ENCODE results near the gene TMTC4.

TMTC4 gene

GRCh38 chr13:100667894-100668293 lies 6.7 kb downstream of the TMTC4 start:
- DNase-seq (ENCODE audit: low spot score): no peak

- no peak for DNase-seq (ENCODE audit: low spot score)
These were observed 8.5 kb downstream of the TMTC4 start for GRCh38 chr13:100666124-100666523.

- no peak for DNase-seq (ENCODE audit: low spot score)
These were observed 9.2 kb downstream of the TMTC4 start for GRCh38 chr13:100665403-100665802.

GRCh38 chr13:100664171-100664900 lies 10.3 kb downstream of the TMTC4 start:
- no peak for DNase-seq (ENCODE audit: low spot score)

- DNase-seq (ENCODE audit: low spot score): no peak
These were observed 12.0 kb downstream of the TMTC4 start for GRCh38 chr13:100662468-100663211.

- DNase-seq (ENCODE audit: low spot score): no peak
These were observed 13.8 kb downstream of the TMTC4 start for GRCh38 chr13:100660761-100661160.

- no peak for DNase-seq (ENCODE audit: low spot score)
These were observed 15.0 kb downstream of the TMTC4 start for GRCh38 chr13:100659578-100659977.

- no peak for DNase-seq (ENCODE audit: low spot score)
These were observed 16.2 kb downstream of the TMTC4 start for GRCh38 chr13:100658363-100658762.

- no peak for DNase-seq (ENCODE audit: low spot score)
These were observed 16.7 kb downstream of the TMTC4 start for GRCh38 chr13:100657881-100658315.

GRCh38 chr13:100652510-100652909 lies 22.1 kb downstream of the TMTC4 start:
- DNase-seq (ENCODE audit: low spot score): no peak

GRCh38 chr13:100650326-100650725 lies 24.3 kb downstream of the TMTC4 start:
- no peak for DNase-seq (ENCODE audit: low spot score)

GRCh38 chr13:100648354-100648753 lies 26.2 kb downstream of the TMTC4 start:
- DNase-seq (ENCODE audit: low spot score): no peak

GRCh38 chr13:100646871-100647270 lies 27.7 kb downstream of the TMTC4 start:
- DNase-seq (ENCODE audit: low spot score): no peak

GRCh38 chr13:100646030-100646673 lies 28.4 kb downstream of the TMTC4 start:
- DNase-seq (ENCODE audit: low spot score): peak; percentile 26

GRCh38 chr13:100645382-100645781 lies 29.2 kb downstream of the TMTC4 start:
- DNase-seq (ENCODE audit: low spot score): no peak

- no peak for DNase-seq (ENCODE audit: low spot score)
These were observed 30.2 kb downstream of the TMTC4 start for GRCh38 chr13:100644371-100644770.

GRCh38 chr13:100637796-100638195 lies 36.8 kb downstream of the TMTC4 start:
- DNase-seq (ENCODE audit: low spot score): no peak

- no peak for DNase-seq (ENCODE audit: low spot score)
These were observed 37.2 kb downstream of the TMTC4 start for GRCh38 chr13:100637380-100637779.

GRCh38 chr13:100636441-100636840 lies 38.2 kb downstream of the TMTC4 start:
- DNase-seq (ENCODE audit: low spot score): no peak

GRCh38 chr13:100636004-100636403 lies 38.6 kb downstream of the TMTC4 start:
- DNase-seq (ENCODE audit: low spot score): no peak

GRCh38 chr13:100634696-100635095 lies 39.9 kb downstream of the TMTC4 start:
- DNase-seq (ENCODE audit: low spot score): no peak

- peak; percentile 77 for DNase-seq (ENCODE audit: low spot score)
These were observed 41.1 kb downstream of the TMTC4 start for GRCh38 chr13:100633461-100633860.

GRCh38 chr13:100630555-100630954 lies 44.0 kb downstream of the TMTC4 start:
- DNase-seq (ENCODE audit: low spot score): no peak

Measured in AG20443 (cell line).